Esophagus squamous epithelium (tissue), 5 donors: ENCODE data around the gene SLC25A43. TPM values are rescaled to one million over a fixed set of nuclear protein-coding genes. Genes with fewer than 3 reads are reported as not detected.

Experiments used
- DNase-seq: peaks from one replicate; lab custom pipeline; 2025; lab: John Stamatoyannopoulos, UW
- H3K27ac ChIP-seq, 4 donors: fragments of 200-600 bp; sonication (generic); one replicate each; pipeline ENCODE4 v1.5.1; 2016 to 2019; ENCODE audit warnings: mild to moderate bottlenecking in 1 of 4
- H3K27me3 ChIP-seq, 4 donors: fragments of 200-600 bp; sonication (generic); 1 replicate in 3 of 4; 2 replicates in 1 of 4; pipeline versions ENCODE4 v1.5.1 to v1.6.0; 2017 to 2021; ENCODE audit warnings: antibody characterized with exemption in 1 of 4
- H3K36me3 ChIP-seq, 3 donors: fragments of 200-600 bp; sonication (generic); one replicate each; pipeline ENCODE4 v1.5.1; 2016 to 2019
- H3K4me1 ChIP-seq, 3 donors: fragments of 200-600 bp; sonication (generic); one replicate each; pipeline ENCODE4 v1.5.1; 2017 to 2019
- H3K4me3 ChIP-seq, 4 donors: fragments of 200-600 bp; sonication (generic); 1 replicate in 3 of 4; 2 replicates in 1 of 4; pipeline ENCODE4 v1.5.1; 2016 to 2019; ENCODE audit warnings: mild to moderate bottlenecking in 2 of 4, moderate library complexity in 1 of 4
- H3K9me3 ChIP-seq, 3 donors: fragments of 200-600 bp; sonication (generic); one replicate each; pipeline ENCODE4 v1.5.1; 2016 to 2019
- CTCF ChIP-seq, 6 experiments: fragments of 450-650 bp in 4 of 6; fragments of 200-600 bp in 2 of 6; sonication (generic) in 2 of 6; IDR thresholded peaks; one replicate each; pipeline ENCODE4 v1.5.1; 2016 to 2019; ENCODE audit warnings: antibody characterized with exemption in 6 of 6, mild to moderate bottlenecking in 4 of 6, moderate library complexity in 4 of 6
- POLR2A ChIP-seq, 4 donors: fragments of 450-650 bp; IDR thresholded peaks; one replicate each; pipeline ENCODE4 v1.6.1; 2017; ENCODE audit warnings: antibody characterized with exemption in 4 of 4, mild to moderate bottlenecking in 4 of 4, moderate library complexity in 3 of 4
- WGBS, 2 donors: methylation state at CpG; one replicate each; pipeline ENCODE4 v1.1.5; 2018; 5-methylcytosine and 5-hydroxymethylcytosine counted together
- intact Hi-C: fragments of 100-400 bp; cut with DNase I; formaldehyde crosslinking; loops from one replicate; pipeline ENCODE4 v1.15.0; 2022
- total RNA-seq, 4 donors: library from RNA; depleted of rRNA; stranded (reverse); fragments of >200 nt; gene quantifications; one replicate each; pipeline ENCODE4 v1.1.0, GENCODE V29; 2016
- donor health status: DM: yes; HTN: yes; CAD: no.

SLC25A43 gene
- total RNA-seq, 4 donors from 2014 or later, result 26.1 to 39.0 (median 33.3) TPM

- 75% methylated on average over 1 of the region's 1 CpG; no CpG with 5 or more reads in 1 of the 2 donors for WGBS, 2 donors
- Histone ChIP-seq H3K27me3 (no peaks in the 10 kb centered on the region), H3K9me3 (no peaks in the 10 kb centered on the region), H3K36me3 (no peaks in the 10 kb centered on the region), H3K4me3 (no peak overlapping the region), H3K4me1 (peaks cover 0 to 65% (median 4%) of the 10 kb centered on the region in 3 donors), H3K27ac (peak overlapping the region in 3 of 4 donors; percentile 72 to 83 (median 80))
- TF ChIP-seq POLR2A (IDR thresholded peaks at IDR 0.05) (no peak), CTCF (IDR thresholded peaks at IDR 0.05) (no peak)
- intact Hi-C loops, result no loop called here
- DNase-seq, result no peak
These were observed 98.0 kb downstream of the SLC25A43 start for GRCh38 chrX:119497185-119497584.

GRCh38 chrX:119500061-119500800 lies 101.1 kb downstream of the SLC25A43 start:
- no peak for DNase-seq
- Histone ChIP-seq H3K4me1 (peaks cover 8 to 70% (median 12%) of the 10 kb centered on the region in 3 donors), H3K36me3 (no peaks in the 10 kb centered on the region), H3K27ac (peak overlapping the region in 3 of 4 donors; percentile 82 to 90 (median 84)), H3K4me3 (no peak overlapping the region), H3K27me3 (no peaks in the 10 kb centered on the region), H3K9me3 (no peaks in the 10 kb centered on the region)
- intact Hi-C loops, result no loop called here
- 80 to 95% methylated on average over 7 to 13 of the region's 13 CpGs for WGBS, 2 donors
- no peak for TF ChIP-seq POLR2A (IDR thresholded peaks at IDR 0.05)
- TF ChIP-seq CTCF (IDR thresholded peaks at IDR 0.05), result no peak

- WGBS, 2 donors, result 44 to 55% methylated on average over 4 to 5 of the region's 7 CpGs
- DNase-seq, result no peak
These were observed 102.5 kb downstream of the SLC25A43 start for GRCh38 chrX:119501511-119502148.

GRCh38 chrX:119502727-119503483 lies 103.8 kb downstream of the SLC25A43 start:
- Histone ChIP-seq H3K9me3 (no peaks in the 10 kb centered on the region), H3K4me3 (no peak overlapping the region), H3K36me3 (no peaks in the 10 kb centered on the region), H3K27me3 (no peaks in the 10 kb centered on the region), H3K4me1 (peaks cover 8 to 48% (median 12%) of the 10 kb centered on the region in 3 donors), H3K27ac (peak overlapping the region; percentile 82 to 90 (median 84))
- WGBS, 2 donors, result 59% methylated on average over 8 of the region's 11 CpGs; no CpG with 5 or more reads in 1 of the 2 donors
- DNase-seq, result no peak
- intact Hi-C loops, result no loop called here
- TF ChIP-seq CTCF (IDR thresholded peaks at IDR 0.05), result no peak

More at GRCh38 chrX:119501511-119502148, 102.5 kb downstream of the SLC25A43 start:
- Histone ChIP-seq H3K27me3 (no peaks in the 10 kb centered on the region), H3K27ac (peak overlapping the region; percentile 82 to 90 (median 84)), H3K4me1 (peaks cover 8 to 56% (median 12%) of the 10 kb centered on the region in 3 donors), H3K36me3 (no peaks in the 10 kb centered on the region), H3K4me3 (no peak overlapping the region), H3K9me3 (no peaks in the 10 kb centered on the region)
- TF ChIP-seq POLR2A (IDR thresholded peaks at IDR 0.05), result no peak
- no peak for TF ChIP-seq CTCF (IDR thresholded peaks at IDR 0.05)
- intact Hi-C loops, result no loop called here
